Activated CD8-positive, alpha-beta memory T cell treated with anti-CD3 and anti-CD28 coated beads, Interleukin-2, amount 50 U/mL, for 24 hours (primary cell): ENCODE measurements around the gene DAAM1.

Experiments
- DNase-seq: peaks from one replicate; pipeline ENCODE4 v3.0.0-alpha.2; 2020; ENCODE audit errors: extremely low read depth

DAAM1 gene

DNA sequence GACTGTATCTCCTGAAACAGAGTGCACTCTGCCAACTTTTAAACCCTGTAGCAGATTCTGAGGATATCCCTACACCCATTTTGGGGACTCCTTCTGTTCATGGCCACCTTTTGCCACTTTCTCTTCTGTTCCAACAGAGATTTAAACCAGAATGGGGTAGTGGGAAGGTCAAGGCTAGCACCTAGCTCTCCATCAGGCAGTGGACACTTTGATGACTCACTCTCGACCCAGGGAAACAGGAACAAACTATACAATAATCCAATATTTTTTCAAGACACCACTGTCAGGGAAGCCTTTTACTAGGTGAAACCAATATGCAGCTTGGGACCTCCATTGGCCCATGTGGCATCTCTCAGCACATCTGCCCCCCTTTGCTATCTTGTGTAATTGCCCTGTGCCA is 103.6 kb downstream of the DAAM1 start:
- no peak for DNase-seq

DNA sequence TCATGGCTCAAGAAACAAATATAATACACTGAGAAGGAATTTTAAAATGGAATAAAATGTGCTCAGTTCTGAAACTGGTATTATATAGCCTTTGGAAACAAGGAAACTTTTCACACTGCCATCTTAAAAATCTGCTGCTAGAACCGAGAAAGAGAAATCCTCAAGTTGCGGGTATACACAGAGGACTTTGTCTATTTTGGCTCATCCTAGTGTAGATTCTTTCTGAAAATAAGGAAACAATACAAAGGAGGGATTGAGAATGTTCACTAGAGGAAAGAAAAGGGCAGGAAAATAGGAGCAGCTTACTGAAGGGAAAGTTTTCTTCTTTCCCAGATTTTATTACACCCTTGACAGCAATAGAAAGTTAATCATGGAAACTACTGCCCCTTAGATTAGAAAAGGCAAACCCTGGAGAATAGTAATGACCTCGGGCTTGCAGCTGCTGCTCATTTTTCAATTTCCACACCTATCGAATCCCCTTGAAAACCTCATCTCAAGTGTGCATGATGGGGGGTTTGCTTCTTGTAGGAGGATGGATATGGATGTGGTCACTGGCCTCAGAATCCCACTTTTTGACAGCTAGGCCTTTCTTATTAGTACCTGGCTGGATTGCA is 104.6 kb downstream of the DAAM1 start:
- no peak for DNase-seq

DNA sequence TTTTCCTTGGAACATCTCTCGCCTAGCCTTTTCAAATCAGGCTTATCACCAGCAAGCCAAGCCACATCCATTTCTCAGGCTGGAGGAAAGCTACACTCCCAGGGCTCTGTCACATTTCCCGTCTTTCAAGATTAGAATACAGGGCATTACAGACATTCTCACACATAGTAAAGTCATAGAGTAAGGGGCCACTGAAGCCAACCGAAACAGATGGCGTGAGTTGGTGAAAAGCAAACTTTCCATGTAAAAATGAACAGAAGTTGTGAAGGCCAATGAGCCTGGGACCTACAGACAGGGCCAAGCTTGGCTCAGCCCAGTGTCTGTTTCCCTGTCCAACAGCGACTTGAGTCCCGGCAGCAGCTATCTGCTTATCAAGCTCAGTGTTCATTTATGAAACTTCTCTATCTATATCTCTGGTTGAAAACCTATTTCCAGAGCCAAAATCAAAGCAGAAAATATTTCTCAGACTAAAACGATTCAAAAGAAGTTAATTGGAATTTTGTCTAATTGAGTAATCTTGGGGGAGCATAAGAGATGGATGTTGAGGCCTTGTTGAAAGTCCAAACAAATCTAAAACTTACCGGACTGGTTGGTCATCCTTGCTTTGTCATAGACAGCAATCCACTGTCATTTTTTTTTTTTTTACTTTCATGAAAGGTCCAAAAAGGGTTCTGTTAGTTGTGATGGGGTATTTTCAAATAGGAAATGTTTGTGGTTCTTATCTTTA is 105.6 kb downstream of the DAAM1 start:
- DNase-seq: no peak

DNA sequence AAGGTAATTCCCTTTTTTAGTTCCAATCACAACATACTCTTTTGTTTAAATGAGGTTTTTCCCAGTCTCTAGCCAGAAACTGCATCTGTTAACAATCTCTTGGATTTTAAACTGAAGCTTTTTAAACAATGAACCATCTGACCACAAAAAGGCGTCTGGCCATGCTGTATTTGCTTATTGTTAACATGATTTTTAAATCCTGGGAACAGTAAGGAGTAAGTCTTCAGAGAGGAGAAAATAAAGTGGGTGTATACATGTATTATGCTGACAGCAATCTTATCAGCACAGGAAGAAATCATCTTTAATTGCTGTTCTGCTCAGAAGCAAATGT is 106.2 kb downstream of the DAAM1 start:
- DNase-seq: no peak

DNA sequence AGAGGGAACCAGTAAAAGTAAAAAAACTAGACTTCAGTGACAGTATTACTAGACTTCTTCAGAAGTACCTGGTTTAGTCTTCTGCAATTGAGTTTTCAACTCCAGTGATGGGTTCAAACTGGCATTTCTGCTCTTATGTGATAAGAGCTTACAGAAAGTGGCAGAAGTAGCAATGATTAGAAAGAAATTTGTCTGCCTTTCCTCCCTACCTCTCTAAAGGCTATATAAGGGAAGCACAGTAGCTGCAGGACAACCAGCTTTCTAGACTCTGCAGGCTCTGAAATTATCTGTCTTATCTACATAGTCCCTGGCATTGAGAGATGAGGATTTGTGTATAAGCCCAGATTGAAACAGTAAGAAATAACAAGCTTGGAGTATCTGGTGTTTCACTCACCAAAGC is 107.5 kb downstream of the DAAM1 start:
- no peak for DNase-seq

DNA sequence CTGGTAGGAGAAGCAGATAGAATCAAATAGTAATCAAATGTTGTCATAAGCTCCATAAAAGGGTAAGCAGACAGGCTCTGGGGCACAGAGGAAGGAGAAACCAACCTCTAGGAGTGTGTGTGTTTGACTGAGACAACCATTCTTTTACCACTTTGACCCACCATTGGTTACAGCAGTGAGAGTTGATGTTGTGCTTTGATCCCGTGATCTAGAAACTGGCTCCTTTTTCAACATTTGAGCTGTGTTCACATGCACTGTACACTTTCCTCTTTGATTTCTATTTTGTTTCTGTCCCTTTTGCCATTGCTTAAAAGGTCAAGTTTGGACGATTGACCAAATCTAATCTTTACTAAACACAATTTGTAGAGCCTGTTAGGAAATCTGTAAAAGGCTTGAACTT is 108.0 kb downstream of the DAAM1 start:
- no peak for DNase-seq

DNA sequence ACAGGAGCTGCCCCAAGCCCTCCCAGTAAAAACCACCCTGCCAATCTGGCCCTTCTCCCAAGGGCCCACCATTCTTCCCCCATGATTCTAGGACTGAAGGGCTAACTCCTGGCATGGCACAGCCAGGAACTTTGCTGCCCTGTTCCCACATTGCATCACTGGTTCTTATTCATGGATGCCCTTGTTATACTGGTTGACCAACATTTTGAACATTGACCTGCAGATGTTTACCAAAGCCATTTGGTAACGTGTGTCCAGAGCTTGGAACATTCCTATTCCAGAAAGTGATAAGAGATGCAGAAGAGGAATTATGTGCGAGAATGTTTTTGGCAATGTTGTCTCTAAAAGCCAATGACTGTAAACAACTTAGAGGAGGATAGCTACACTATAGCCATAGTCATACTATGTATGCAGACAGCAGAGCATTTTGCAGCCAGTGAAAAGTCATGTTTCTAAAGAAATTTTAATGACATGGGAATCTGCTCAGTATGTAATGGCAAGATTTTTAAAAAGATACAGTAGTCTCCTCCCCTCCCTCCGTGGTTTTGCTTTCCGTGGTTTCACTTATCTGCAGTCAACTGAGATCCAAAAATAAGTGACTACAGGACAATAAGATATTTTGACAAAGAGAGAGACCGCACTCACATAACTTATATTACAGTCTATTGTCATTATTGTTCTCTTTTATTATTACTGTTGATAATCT is 108.8 kb downstream of the DAAM1 start:
- no peak for DNase-seq

DNA sequence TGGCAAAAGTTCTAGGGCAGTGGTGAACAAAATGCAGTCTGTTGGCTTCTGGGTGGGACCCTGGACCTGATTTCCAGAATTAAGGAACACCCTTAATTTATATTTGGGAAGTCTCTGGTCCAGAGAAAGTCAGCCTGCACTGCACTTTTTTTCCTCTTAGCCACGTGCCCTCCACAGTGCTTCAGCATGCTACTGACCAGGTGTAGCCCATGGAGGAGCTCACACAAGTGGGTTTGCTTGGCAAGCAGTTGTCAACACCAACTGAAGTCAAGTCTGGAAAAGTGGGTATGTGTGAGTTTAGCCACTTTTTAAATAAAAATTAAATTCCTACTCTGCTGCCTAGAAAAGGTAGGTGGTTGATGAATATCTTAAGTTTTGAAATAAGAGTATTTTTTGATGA is 111.3 kb downstream of the DAAM1 start:
- no peak for DNase-seq

DNA sequence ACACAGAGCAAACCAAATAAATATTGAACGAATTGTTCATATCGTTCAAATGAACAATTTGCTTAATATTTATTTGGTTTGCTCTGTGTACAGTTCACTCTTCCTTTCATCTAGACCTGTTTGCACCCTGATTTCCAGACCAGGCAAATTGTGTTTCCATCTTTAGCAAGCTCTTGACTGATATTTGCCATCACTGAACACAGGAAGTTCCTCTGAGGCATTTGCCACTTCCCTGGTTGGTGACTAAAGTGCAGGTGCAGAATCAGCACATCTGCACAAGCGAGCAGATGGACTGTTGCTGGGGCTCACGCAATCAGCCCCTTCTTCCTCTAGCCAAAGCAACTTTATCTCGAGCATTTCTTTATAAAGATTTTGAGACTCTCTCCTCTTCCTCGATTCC is 112.9 kb downstream of the DAAM1 start:
- DNase-seq: no peak

DNA sequence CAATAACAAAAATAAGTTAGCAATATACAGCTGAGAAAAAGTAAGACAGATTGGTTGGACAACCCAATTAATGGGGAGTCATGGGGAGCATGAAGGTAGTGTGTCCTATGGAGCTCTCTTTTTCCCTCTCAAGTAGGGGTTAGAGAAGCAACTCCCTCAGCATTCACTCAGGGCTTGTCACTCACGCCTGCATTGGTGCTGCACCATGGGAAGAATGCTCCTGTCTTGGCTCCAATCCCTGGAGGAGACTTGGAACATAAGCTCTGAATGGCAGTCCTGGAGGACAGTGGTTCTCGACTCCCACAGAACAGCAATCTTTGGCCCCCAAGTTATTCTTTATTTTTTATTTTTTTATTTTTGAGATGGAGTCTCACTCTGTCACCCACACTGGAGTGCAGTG is 113.8 kb downstream of the DAAM1 start:
- DNase-seq: no peak

DNA sequence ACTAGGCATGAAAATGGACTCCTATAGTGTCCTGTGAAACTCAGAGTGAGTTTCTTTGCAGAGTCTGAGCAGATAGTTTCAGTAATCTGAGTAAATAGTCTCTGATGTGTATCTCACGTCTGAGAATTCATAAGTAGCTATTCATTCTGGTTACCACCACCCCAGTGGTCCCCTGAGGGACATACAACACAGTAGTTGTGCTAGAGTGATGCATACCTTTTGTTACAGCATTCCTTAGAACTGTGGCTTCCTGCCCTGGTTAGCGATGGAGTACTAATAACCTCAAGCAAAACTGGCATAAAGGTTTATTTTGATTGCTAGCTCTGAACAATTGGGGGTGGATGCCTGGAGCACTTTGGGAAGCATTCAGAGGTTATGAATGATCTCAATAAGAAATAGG is 114.7 kb downstream of the DAAM1 start:
- no peak for DNase-seq

DNA sequence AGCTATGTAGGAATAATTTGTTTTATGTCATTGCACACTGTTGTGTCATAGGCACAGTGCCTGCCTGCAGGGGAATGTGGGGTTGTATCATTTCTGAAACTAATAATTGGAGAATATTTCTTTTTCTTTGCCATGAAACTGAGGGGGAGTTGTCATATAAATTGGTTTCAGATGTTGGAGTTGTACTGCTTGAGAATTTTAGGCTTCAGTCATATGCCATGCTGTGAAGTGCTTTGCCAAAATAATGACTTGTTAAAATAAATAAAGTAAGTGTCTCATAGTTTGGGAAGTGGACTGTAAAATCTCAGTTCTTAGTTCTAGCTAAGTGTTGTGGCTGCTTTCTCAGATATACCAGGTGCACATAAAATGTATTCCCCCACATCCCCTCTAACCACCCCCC is 116.8 kb downstream of the DAAM1 start:
- DNase-seq: no peak

DNA sequence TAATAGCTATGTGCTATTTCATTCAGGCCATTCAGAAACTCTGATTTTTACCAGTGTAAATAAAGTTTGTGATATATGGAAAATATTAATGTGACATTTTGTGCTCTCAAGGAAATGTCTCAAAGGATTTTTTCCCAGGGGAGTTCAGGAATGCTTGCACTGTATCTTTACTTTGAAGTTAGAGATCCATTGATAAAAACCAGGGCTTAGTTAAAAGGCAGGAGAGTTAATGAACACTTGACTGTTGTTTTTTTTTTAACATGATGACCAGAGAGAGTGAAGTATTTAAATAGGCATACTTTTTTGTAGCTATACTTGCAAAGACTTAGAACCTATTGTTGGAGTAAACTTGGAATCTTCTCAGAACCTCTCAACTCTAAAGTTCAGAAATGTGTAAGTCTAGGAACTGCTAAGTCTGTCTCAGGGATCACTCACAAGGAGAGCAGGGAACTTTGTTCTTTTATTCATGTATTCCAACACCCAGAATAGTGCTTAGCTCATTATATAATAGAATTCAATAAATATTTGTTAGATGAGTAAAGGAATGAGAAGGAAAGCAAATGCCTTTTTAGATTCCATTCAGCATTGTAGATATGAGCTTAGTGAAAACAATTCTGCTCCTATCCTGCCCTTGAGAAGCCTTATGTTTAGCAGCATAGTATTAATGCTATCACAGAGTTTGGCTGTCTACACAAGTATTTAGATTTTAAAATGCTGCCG is 117.5 kb downstream of the DAAM1 start:
- DNase-seq: no peak

DNA sequence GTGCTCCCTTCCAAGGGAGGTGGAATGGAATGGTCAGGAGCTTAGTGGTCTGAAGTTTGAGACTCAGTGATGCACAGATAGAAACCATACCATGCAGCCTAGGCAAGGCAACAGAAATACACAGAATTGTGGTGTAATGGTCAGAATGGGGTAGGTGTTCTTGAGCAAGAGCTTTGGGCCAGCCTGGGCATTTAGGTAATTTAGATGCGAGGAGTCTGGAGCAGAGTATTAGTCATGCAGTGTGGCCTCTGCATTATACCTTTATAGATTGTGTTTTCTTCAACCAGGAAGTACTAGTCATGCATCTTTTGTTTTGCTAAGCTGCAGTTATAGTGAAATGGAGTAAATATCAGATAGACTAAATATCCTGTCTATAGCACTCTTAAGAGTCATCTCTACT is 118.3 kb downstream of the DAAM1 start:
- DNase-seq: no peak

DNA sequence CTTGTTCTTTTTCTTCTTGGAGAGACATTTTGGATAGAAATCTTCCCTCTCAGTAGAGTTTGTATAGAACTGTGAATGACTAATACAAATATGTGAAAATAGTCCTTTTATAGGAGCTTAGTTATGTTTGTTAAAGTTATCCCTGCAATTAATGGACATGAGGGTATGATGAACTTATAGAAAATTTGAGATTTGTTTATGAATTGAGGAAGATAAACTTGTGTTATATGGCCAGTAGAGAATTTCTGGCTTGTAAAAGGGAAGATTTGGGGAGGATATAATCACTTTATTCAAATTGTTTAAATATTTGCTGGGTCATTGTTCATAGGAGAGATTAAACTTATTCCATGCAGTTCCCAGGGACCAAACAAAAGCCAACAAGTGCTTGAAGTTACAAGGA is 119.6 kb downstream of the DAAM1 start:
- DNase-seq: no peak

DNA sequence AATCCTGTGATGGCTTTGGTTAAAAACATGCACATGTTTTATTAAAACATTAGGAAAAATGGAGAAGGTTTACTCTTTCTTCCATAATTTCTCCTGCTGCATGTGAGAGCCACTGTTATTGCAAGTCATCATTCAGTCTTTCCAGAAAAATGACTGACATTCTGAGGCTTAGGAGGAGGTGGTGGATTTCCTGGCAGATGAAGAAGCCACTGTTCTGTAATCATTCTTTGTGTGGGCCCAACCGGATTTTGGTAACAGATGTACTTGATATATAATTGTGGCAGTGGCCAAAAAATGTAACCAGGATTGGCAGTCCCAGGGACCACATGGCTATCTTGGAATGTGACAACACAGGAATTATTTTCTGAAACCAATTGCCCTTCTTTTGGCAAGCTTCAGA is 120.2 kb downstream of the DAAM1 start:
- DNase-seq: no peak

DNA sequence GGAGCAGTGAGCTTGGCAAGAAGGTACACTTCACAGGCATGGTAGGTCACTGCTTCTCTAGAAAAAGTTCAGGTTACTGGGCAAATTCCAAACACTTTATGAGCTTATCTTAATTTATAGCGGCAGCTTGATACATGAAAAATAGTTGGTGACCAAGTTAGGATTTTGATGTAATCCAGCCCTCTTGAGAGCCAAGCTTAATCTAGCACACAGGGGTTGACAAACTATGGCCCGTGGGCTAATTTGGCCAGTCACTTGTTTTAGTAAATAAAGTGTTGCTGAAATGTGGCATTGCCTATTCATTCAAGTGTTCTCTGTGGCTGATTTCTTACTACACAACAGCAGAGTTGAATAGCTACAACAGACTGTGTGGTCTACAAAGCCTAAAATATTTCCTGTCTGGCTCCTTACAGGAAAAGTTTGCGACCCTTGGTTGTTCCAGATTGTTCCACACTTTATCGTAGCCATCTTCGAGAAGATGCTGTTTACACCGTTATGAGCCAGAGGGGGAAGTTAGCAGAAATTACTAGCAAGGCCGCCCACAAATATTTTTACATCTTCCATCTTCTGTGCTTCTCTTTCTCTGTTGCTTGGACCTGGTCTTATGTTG is 120.9 kb downstream of the DAAM1 start:
- DNase-seq: no peak

DNA sequence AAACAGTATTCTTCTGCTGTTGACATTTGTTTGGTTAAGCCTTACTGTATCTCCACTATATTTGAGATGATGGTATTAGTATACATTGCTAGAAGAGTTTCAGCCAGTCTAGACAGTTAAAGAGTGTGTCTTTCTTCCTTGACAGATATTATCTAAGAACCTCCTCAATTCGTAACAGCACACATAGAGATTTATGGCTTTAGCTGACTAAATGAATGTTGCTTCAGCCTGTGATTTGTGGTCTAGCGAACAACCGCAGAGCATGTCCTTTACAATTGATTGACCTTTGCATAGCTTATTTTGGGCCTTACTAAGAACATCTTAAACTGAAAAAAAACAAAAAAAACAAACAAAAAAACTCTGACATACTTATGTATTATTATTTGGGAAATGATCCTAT is 122.2 kb downstream of the DAAM1 start:
- no peak for DNase-seq

DNA sequence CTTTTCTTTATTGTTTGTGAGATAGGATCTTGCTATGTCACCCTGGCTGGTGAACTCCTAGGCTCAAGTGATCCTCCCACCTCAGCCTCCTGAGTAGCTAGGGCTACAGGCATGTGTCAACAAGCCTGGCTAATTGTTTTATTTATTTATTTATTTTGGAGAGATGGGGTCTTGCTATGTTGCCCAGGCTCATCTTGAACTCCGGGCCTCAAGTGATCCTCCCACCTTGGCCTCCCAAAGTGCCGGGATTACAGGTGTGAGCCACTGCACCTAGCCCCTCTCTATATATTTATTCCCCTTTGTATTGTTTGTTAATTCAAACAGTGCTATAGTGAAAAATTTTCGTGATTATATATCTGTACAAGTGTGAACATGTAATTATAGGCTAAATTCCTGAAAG is 123.3 kb downstream of the DAAM1 start:
- DNase-seq: no peak

DNA sequence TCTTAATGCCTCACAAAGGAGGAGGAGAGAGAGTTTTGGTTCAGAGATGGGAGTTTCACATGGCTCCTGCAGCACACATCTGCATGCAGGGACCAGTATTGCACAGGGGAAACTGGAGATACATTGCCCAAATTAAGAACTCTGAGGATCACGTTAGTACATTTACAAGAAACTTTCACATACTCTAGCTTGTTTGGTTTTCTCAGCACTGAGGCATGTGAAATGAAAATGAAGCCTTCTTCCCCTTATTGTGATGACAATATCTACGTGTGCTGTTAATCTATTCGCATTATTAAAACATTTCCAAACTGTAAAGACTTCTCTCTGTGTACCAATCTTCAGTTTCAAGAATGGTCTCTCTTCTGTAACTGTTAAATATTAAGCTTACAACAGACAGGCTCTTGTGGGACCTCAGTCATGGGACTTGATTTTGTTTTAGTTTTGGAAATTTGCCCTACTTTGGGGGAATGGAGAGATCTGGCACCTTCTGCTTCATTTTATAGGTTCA is 124.7 kb downstream of the DAAM1 start:
- no peak for DNase-seq

DNA sequence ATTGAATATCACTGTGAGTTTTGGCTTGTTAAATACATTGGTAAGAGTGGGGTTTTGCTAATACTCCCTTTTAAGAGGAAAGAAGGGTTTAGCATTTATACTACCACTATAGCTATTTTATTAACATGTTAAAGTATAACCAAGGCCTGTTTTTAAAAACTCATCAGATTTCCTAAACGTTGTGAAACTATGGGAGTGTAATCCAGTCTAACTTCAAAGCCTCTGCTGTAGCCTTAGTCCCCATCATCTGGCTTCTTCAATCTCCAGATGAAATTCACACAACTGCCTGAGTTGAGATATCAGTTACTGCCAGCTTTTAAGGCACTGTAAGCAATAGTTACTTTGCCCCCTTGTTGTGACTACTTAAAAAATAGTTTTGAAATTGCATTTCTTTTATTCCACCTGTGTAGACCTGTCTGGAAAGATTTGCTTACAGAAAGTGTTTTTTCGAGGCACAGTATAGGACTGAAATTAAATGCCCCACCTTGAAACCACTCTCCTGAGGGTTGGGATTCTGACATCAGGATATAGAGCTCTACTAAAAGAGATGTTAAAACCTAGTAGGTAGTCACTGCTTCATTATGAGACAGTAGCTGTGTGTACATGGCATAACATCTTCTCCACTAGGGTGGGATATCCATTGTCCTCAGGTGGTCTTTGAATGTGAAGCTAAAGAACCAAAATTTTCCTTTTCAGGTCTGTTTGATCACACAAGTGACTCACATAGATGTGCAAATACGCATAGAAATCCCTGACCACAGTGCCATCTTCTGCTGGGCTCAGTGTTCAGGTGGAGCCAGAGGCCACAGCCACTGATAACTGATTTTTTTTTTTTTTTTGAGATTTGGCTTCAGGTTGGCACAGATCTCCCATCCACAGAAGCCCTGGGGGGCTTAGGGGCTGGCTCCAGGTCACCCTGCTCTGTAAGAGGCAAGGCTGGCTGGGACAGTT is 125.5 kb downstream of the DAAM1 start:
- DNase-seq: no peak
